HG03175 (cell line): ENCODE data around the gene MIGA2.
"Not testable (repeated sequence)": the region's sequence is repeated elsewhere in the genome, so short reads cannot be mapped to it uniquely, and the experiment has no call there.

Source experiments
- ATAC-seq: cut with Tn5 transposase; IDR thresholded peaks from one replicate; pipeline ENCODE4 v1.9.1; 2021; ENCODE audit warnings: mild to moderate bottlenecking, moderate library complexity; ENCODE audit not compliant: unreplicated experiment

MIGA2 gene

GRCh38 chr9:129033216-129033615 is 3.2 kb upstream of the MIGA2 start:
- ATAC-seq: no peak

GRCh38 chr9:129035838-129036237 is 588 bp upstream of the MIGA2 start:
- ATAC-seq: not testable (repeated sequence)

- ATAC-seq: no peak
These were observed 719 bp downstream of the MIGA2 start for GRCh38 chr9:129036923-129037766.

- ATAC-seq: no peak
These were observed 1.3 kb downstream of the MIGA2 start for GRCh38 chr9:129037767-129038098.

GRCh38 chr9:129038109-129038852 is 1.9 kb downstream of the MIGA2 start:
- ATAC-seq: no peak

GRCh38 chr9:129040113-129040643 is 3.8 kb downstream of the MIGA2 start:
- ATAC-seq: no peak

- no peak for ATAC-seq
These were observed 5.6 kb downstream of the MIGA2 start for GRCh38 chr9:129042016-129042415.

GRCh38 chr9:129052592-129052991 is 16.2 kb downstream of the MIGA2 start:
- ATAC-seq: no peak

- no peak for ATAC-seq
These were observed 16.6 kb downstream of the MIGA2 start for GRCh38 chr9:129053020-129053419.

- no peak for ATAC-seq
These were observed 17.9 kb downstream of the MIGA2 start for GRCh38 chr9:129054163-129054851.

GRCh38 chr9:129058965-129059795 is 22.8 kb downstream of the MIGA2 start:
- no peak for ATAC-seq

- ATAC-seq: no peak
These were observed 23.7 kb downstream of the MIGA2 start for GRCh38 chr9:129059796-129060785.

GRCh38 chr9:129060991-129061390 is 24.6 kb downstream of the MIGA2 start:
- no peak for ATAC-seq

- no peak for ATAC-seq
These were observed 26.6 kb downstream of the MIGA2 start for GRCh38 chr9:129063061-129063460.

GRCh38 chr9:129064499-129064908 is 28.1 kb downstream of the MIGA2 start:
- ATAC-seq: no peak

- no peak for ATAC-seq
These were observed 31.7 kb downstream of the MIGA2 start for GRCh38 chr9:129068110-129068509.

- ATAC-seq: peak; percentile 76
These were observed 32.8 kb downstream of the MIGA2 start for GRCh38 chr9:129068990-129069861.

GRCh38 chr9:129069862-129070641 is 33.6 kb downstream of the MIGA2 start:
- ATAC-seq: no peak
